HG03432 (cell line): ENCODE results near the gene NISCH.
A peak's percentile ranks its signal among the peaks of the same experiment; 100 is the strongest.

Source experiments
- ATAC-seq: cut with Tn5 transposase; IDR thresholded peaks from one replicate; pipeline ENCODE4 v1.9.1; 2021; ENCODE audit warnings: mild to moderate bottlenecking, moderate library complexity; ENCODE audit not compliant: unreplicated experiment

The NISCH gene

DNA sequence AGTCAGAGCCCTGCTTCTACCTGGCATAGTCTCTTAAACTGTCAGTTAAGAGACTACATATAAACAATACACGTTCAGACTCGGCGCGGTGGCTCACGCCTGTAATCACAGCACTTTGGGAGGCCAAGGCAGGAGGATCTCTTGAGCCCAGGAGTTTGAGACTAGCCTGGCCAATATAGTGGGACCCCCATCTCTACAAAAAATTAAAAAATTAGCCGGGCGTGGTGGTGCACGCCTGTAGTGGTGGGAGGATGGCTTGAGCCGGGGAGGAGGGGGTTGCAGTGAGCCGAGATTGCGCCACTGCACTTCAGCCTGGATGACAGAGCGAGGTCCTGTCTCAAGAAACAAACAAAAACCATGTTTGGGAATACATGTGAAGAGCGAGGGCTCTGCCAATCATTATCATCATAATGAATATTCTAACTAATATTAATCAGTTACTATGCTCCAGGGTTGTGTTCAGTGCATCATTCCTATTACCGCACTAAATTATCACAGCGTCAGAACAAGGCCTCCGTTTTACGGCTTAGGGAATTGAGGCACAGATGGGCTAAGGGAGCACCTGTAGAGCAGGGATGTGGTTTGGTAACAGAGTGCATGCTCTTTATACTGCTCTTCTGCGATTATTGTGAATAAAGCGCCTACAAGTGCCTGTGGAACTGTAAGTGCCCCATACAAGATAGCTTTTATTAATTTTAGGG lies 80.2 kb downstream of the NISCH start:
- ATAC-seq: no peak

DNA sequence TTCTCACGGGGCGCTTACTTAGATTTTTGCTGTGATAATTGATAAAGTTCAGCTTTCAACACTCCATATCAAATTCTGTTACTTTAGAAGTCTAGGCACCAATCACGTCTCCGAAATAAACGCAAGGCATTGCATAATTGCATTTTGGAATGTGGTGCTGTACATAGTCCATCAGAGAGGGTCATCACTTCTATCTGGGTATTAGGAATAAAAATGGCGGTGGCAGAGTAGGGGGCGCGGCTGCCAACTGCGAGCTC lies 80.6 kb downstream of the NISCH start:
- ATAC-seq: no peak

DNA sequence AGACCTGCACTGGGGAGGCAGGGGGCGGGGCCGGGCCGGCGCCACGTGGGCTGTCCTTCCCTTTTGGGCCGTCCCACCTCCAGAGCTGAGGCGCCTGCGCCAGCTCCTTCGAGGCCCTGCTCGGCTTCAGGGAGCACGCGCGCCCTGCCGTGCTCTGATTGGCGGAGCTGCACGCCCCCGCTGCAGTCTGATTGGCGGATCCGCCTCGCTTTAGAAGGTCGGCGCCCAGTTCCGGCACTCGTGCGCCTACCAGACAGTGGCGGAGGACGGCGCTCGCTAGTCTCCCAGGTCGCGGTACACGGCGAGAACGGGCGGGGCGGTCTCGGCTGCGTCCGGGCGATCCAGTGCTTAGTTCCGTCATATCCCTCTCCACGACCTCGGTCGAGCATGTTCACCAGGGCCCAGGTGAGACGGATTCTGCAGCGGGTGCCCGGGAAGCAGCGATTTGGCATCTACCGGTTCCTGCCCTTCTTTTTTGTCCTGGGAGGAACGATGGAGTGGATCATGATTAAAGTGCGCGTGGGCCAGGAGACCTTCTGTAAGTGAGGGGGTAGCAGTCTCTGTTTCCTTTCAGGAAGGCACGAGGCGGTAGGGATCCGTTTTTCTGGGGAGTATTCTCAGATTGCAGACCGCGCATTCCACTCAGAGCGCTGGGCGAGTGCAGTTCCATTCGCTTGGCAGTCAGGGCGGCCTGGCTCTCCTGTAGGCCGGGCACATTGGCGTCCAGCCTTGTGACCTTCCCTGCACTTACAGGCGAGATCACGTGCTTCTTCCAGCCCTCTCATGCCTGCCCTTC lies 81.2 kb downstream of the NISCH start, which contains the start of gene UQCC5:
TSS of gene UQCC5 (plus strand) at position 237 of the 796 bp plus-strand sequence. CDS start at position 388, 151 bp downstream.
- ATAC-seq: peak; percentile 85

DNA sequence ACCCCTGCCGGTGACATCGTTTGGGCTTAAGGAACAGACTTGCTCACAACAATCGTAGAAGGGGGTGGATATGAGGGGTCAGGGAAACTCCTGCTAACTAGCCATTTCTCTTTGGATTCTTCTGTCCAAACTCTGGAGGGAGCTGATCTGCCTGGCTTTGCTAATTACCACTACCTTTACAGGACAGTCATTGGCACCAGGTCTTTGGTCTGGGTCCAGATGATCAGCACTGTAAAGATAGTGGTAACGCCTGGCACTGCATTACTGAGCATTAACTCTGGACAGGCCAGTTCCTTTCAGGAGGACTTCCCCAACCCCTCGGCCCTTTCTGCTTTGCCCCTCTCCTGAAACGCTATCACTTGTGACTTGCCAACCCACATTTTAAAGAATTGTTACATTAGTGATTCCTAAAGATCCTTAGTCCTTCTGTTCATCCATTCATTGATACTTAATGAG lies 81.8 kb downstream of the NISCH start:
- ATAC-seq: no peak

DNA sequence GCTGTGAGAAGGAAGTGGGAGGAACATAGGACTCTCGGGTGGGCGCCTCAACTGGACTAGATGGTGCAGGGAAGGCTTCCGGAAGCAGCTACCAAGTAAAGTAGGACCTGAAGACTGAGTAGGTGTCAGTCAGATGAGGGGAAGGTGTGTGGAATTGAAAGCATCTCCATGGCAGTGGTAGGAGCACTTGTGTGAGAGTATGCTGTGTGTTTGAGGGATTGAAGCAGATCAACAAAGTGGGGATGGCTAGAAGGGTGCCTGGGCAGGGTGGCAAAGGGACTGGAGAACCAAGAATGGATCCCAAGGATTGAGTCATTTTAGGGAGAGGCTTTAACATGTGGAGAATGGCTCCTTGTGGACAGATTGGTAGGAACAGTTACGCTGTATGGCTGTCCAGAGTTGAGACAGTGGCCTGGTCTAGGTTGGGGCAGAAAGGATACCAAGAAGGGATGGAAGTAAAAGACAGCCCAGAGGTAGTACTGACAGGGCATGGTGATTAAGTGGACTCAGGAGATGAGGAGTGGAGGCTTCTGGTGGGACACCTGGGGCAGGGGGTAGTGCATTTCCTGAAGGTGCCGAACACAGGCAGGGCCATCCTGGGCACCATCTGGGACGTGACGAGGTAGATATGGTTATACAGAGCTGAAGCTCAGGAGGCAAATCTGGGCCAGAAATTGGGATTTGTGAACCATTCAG lies 82.5 kb downstream of the NISCH start:
- no peak for ATAC-seq

DNA sequence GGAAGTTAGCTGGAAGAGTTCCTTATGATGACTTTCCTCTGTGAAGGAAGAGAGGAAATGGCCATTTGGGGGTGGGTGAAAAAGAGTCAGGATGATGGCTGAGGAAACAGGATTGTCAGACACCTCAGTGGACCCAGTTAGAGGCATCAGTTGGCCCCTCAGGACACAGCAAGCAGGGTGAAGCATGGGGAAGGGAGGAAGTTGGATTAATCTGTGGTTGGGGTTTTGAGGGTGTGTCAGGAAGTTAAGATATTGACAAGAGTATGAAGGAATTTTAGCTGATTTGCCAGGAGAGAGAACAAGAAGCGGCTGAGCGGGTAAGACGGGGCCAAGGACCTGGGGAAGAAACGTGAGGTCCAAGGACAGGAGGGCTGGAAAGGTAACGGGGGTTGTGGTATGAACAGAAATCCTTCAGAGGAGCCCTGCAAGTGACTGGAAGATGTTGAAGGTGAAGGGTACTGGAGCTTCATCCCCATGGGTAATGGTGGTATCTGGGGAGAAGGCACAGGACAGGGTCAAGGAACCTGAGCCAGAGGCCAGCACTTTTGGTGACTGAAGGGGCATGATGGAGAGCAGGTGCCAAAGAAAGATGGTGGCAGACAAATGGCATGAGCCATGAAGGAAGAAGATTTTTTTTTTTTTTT lies 83.7 kb downstream of the NISCH start:
- ATAC-seq: no peak

DNA sequence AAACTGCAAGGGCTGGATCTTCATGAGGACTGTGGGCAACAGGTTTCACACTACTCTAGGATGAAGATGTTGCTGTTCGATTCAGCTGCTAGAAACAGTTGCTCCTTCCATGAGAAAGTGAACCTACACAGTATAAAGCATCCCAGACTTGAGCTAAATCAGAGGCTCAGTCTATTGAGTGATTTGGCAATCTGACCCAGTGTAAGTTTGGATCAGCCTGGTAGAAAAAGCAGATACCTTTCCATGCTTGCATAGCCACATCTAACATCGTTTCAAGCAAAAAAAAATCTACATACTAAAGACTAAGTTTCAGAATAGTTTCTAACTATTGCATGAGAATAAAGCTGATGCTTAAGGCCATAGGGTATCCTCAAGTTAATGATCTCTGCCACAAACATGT lies 85.6 kb downstream of the NISCH start:
- ATAC-seq: no peak
